ENCODE measurements around the gene DNAH1.

DNAH1 gene

DNA sequence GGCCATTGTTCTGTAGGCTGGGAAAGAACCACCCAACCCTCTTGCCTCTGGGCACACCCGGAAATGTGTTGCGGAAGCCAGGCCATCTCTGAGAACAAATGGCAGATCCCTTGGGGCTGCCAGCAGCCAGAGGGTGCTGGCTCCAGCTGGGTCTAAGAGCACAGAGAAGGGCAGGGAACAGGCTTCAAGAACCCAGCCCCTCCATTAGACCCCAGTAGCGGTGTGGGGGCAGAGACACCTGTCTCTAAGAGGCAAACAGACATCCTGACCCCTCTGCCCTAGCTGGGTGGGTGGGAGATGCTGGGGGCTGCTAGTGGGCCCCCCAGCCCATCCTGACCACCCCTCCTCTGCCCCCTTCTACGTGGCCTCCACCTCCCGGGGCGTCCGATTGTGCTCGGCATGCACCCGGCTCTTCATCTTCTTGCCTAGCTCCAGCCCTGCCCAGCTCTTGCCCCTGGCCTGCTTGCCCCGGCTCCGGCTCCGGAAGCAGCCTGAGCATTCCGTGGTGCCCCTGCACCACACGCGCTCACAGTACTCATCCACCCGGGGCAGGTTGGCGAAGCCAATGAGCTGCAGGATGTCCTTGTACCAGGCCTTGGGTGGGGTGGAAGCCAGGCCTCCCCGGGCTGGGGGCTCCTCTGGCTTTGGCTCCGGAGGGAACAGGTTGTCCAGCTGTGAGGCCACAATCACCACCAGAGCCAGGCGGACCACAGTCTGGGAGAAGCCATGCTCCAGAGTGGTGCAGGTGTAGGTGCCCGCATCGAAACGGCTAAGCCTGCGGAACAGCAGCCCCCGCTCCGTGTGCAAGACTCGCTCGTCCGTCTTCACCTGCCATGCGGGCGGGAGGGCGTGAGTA is 119.4 kb downstream of the DNAH1 start:
- H3K4me3 ChIP-seq (ENCODE audit: low read depth, low read length): no peak overlapping the region
- no peak for TF ChIP-seq CTCF (IDR thresholded peaks at IDR 0.05; ENCODE audit: borderline replicate concordance, insufficient read depth, low read depth, low read length)

DNA sequence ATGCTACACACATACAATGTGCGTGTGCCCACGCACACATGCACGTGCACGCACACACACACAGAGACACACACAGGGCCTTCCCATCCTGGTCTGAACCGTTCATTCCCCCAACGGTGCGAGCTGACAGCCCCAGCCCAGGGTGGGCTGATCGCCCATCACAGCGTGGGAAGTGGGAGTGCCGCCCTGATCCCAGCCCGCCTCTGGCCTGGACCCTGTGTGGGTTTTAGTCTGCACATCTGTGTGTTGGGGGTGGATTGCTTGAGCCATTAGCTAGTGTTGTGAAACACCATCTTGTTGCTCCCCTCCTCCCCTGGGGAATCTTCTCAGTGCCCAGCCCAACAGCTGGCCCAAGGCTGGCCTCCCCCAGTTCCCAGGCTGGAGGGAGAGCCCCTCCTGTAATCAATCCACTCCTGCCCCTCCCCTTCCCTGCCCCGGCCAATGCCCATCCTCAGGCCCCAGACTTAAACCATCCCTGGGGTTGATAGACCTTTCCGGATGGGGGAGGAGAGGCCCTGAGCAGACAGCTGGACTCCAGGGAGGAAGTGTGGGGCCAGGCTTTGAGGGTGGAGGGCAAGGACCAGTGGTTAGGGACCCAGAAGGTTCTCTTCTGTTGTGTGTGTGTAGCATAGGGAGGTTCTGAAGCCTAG is 120.5 kb downstream of the DNAH1 start:
- H3K4me3 ChIP-seq (ENCODE audit: low read depth, low read length): no peak overlapping the region
- no peak for TF ChIP-seq CTCF (IDR thresholded peaks at IDR 0.05; ENCODE audit: borderline replicate concordance, insufficient read depth, low read depth, low read length)

GRCh38 chr3:52437326-52438103 is 121.4 kb downstream of the DNAH1 start:
- TF ChIP-seq CTCF (IDR thresholded peaks at IDR 0.05; ENCODE audit: borderline replicate concordance, insufficient read depth, low read depth, low read length): no peak
- H3K4me3 ChIP-seq (ENCODE audit: low read depth, low read length): no peak overlapping the region

DNA sequence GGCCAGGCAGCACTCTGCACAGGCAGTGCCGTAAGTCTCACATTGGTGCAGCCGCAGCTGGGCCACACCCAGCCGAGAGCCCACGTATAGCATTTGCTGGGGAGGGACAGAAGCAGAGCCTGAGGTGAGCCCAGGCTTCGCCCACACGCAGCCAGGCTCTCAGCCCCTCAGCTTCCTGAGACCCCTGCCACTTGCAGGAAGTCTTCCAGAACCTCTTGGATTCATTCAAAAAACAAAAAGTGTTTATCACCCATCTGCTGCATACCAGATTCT is 121.9 kb downstream of the DNAH1 start:
- H3K4me3 ChIP-seq (ENCODE audit: low read depth, low read length): no peak overlapping the region
- TF ChIP-seq CTCF (IDR thresholded peaks at IDR 0.05; ENCODE audit: borderline replicate concordance, insufficient read depth, low read depth, low read length): no peak

GRCh38 chr3:52438579-52439425 is 122.7 kb downstream of the DNAH1 start:
- H3K4me3 ChIP-seq (ENCODE audit: low read depth, low read length): no peak overlapping the region
- TF ChIP-seq CTCF (IDR thresholded peaks at IDR 0.05; ENCODE audit: borderline replicate concordance, insufficient read depth, low read depth, low read length): no peak

GRCh38 chr3:52439426-52440248 is 123.5 kb downstream of the DNAH1 start:
- no peak for TF ChIP-seq CTCF (IDR thresholded peaks at IDR 0.05; ENCODE audit: borderline replicate concordance, insufficient read depth, low read depth, low read length)
- H3K4me3 ChIP-seq (ENCODE audit: low read depth, low read length): no peak overlapping the region
